Measurements from ENCODE around the gene CDH12.

Gene CDH12

GRCh38 chr5:22480305-22480704, 372.8 kb downstream of the CDH12 start:
- TF ChIP-seq, protein P1, sequence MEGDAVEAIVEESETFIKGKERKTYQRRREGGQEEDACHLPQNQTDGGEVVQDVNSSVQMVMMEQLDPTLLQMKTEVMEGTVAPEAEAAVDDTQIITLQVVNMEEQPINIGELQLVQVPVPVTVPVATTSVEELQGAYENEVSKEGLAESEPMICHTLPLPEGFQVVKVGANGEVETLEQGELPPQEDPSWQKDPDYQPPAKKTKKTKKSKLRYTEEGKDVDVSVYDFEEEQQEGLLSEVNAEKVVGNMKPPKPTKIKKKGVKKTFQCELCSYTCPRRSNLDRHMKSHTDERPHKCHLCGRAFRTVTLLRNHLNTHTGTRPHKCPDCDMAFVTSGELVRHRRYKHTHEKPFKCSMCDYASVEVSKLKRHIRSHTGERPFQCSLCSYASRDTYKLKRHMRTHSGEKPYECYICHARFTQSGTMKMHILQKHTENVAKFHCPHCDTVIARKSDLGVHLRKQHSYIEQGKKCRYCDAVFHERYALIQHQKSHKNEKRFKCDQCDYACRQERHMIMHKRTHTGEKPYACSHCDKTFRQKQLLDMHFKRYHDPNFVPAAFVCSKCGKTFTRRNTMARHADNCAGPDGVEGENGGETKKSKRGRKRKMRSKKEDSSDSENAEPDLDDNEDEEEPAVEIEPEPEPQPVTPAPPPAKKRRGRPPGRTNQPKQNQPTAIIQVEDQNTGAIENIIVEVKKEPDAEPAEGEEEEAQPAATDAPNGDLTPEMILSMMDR (IDR thresholded peaks at IDR 0.05): no peak
- DNase-seq: no peak
- Mint-ChIP-seq H3K36me3 (ENCODE audit: low read depth) (no peaks in the 10 kb centered on the region), H3K4me1 (no peaks in the 10 kb centered on the region), H3K9me3 (no peaks in the 10 kb centered on the region), H3K4me3 (no peak overlapping the region), H3K27me3 (ENCODE audit: low read depth, poor library complexity) (no peaks in the 10 kb centered on the region), H3K27ac (no peak overlapping the region)

DNA sequence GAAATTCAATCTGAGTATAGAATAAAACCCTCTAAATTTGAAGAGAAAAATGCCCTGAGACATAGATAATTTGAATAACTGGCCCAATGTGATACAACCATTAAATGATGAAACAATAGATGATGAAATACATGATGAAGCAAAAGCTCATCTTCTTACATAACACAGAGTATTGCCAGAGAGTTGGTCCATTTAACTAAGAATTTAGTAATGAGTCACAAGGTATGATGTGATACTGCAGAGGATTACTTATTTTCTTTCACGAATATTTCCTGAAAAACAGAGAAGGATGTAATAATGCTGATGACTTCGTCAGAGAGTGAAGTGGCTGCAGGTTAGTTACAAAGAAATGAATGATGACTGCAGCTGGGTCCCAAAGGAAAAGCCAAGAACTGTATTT, 379.3 kb downstream of the CDH12 start:
- Mint-ChIP-seq H3K9me3 (no peaks in the 10 kb centered on the region), H3K36me3 (ENCODE audit: low read depth) (no peaks in the 10 kb centered on the region), H3K27ac (no peak overlapping the region), H3K27me3 (ENCODE audit: low read depth, poor library complexity) (no peaks in the 10 kb centered on the region), H3K4me1 (no peaks in the 10 kb centered on the region), H3K4me3 (no peak overlapping the region)
- TF ChIP-seq, protein P1 (IDR thresholded peaks at IDR 0.05): no peak
- no peak for DNase-seq

- H3K27me3 Mint-ChIP-seq (ENCODE audit: low read depth, poor library complexity): no peaks in the 10 kb centered on the region
- no peaks in the 10 kb centered on the region for H3K4me1 Mint-ChIP-seq
- no peak overlapping the region for H3K4me3 Mint-ChIP-seq
- H3K27ac Mint-ChIP-seq: no peak overlapping the region
- no peaks in the 10 kb centered on the region for H3K36me3 Mint-ChIP-seq (ENCODE audit: low read depth)
- TF ChIP-seq, protein P1 (IDR thresholded peaks at IDR 0.05): no peak
- no peak for DNase-seq
- no peaks in the 10 kb centered on the region for H3K9me3 Mint-ChIP-seq
These were observed 382.0 kb downstream of the CDH12 start for GRCh38 chr5:22471154-22471553.

DNA sequence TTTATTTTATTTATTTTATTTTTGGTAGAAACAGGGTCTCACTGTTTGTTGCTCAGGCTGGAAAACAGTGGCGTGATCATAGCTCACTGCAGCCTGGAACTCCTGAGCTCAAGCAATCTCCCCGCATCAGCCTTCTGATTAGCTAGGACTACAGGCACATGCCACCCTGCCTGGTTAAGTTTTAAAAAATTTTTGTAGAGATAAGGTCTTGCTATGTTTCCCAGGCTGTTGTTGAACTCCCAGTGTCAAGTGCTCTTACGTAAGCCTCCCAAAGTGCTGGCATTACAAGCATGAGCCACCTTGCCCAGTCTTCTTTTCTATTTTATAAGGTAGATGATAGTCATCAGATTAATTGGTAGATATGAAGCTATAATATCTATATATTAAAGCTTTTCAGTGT, 382.7 kb downstream of the CDH12 start:
- Mint-ChIP-seq H3K4me3 (no peak overlapping the region), H3K27ac (no peak overlapping the region), H3K4me1 (no peaks in the 10 kb centered on the region), H3K36me3 (ENCODE audit: low read depth) (no peaks in the 10 kb centered on the region), H3K27me3 (ENCODE audit: low read depth, poor library complexity) (no peaks in the 10 kb centered on the region), H3K9me3 (no peaks in the 10 kb centered on the region)
- DNase-seq: no peak
- TF ChIP-seq, protein P1 (IDR thresholded peaks at IDR 0.05): no peak

- no peaks in the 10 kb centered on the region for H3K4me1 Mint-ChIP-seq
- no peaks in the 10 kb centered on the region for H3K36me3 Mint-ChIP-seq (ENCODE audit: low read depth)
- H3K9me3 Mint-ChIP-seq: peaks cover 5% of the 10 kb centered on the region
- H3K27me3 Mint-ChIP-seq (ENCODE audit: low read depth, poor library complexity): no peaks in the 10 kb centered on the region
- no peak for DNase-seq
- no peak overlapping the region for H3K27ac Mint-ChIP-seq
- no peak overlapping the region for H3K4me3 Mint-ChIP-seq
- TF ChIP-seq, protein P1 (IDR thresholded peaks at IDR 0.05): no peak
These were observed 387.5 kb downstream of the CDH12 start for GRCh38 chr5:22465616-22466015.

- DNase-seq: no peak
- TF ChIP-seq, protein P1 (IDR thresholded peaks at IDR 0.05): no peak
These were observed 388.0 kb downstream of the CDH12 start for GRCh38 chr5:22465177-22465576.

More at GRCh38 chr5:22465177-22465576, 388.0 kb downstream of the CDH12 start:
- H3K4me1 Mint-ChIP-seq: no peaks in the 10 kb centered on the region
- H3K27me3 Mint-ChIP-seq (ENCODE audit: low read depth, poor library complexity): no peaks in the 10 kb centered on the region
- peaks cover 5% of the 10 kb centered on the region for H3K9me3 Mint-ChIP-seq
- no peak overlapping the region for H3K4me3 Mint-ChIP-seq
- H3K36me3 Mint-ChIP-seq (ENCODE audit: low read depth): no peaks in the 10 kb centered on the region
- H3K27ac Mint-ChIP-seq: no peak overlapping the region
